GM18861 (cell line): Measurements from ENCODE around the gene LRRC4.

ENCODE experiments used
- ATAC-seq: cut with Tn5 transposase; IDR thresholded peaks from one replicate; pipeline ENCODE4 v1.9.1; 2021; ENCODE audit not compliant: unreplicated experiment

LRRC4 gene

DNA sequence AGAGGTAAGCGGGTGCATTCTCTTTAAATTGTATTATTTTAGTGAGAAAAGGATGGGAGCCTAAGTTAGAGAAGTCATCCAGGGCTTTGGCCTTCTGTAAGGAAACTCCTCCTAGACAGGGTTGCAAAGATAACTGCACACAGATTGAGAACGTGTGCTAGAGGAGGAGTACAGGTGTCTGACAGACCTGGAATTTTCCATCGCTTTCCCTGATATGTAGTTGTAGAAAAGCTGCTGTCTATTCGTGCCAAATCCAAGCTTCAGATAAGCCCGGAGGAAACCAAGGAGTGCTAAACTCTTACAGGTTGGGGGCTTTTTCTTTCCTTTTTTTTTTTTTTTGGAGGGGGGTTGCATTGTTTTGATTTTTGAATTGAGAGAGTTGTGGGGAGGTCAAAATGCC is 23.1 kb downstream of the LRRC4 start:
- ATAC-seq, result no peak

DNA sequence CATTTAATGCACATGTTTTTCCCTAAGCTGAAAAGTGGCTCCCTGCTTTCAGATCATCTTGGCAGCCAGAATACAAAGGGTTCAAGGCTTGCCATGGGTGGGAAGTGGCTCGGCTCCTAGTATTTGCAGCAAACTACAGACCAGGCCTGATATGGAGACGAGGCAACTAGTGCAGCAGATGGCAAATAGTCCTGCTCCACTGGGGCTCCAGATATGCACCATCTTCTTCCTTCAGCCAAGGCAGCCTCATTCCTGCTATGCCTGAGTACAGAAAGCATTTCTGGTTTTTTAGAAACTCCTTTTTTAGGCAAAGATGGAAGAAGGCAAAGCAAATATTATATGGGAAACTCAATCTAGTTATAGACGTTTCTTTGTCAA is 23.9 kb downstream of the LRRC4 start:
- no peak for ATAC-seq

DNA sequence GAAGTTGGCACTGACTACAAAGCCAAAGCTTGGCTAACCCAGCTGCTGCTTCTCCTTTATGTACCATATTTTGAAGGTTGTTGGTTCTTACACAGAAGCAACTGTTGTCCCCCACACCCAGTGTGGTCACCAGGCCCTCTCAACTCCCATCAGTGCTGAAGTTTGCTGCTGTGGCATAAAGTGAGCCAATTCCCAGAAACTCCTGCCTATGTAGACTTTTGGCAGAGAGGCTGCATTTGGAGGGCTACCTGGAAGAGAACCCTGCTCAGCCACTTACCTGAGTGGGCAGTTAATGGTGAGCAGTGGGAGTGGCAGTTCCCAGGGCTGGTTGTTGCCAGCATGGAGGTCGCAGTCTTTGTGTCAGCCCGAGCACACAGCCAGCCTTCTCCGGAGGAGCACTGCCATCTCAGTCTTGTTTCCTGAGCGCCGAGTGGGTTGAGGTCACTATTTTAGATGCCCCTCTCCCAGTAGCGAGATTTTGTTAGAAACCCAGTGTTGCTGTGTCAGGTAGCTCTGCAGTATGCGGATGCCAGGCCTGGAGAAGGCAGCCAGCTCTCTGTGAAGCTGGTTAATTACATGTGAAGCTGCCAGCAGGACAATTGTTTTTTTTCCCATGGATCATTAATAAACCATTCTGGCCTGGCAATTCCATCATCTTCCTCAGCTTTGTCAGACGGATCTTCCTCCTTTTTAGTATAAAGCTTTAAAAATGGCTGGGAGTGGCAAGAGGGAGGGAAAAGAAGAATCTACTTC is 24.5 kb downstream of the LRRC4 start:
- no peak for ATAC-seq

DNA sequence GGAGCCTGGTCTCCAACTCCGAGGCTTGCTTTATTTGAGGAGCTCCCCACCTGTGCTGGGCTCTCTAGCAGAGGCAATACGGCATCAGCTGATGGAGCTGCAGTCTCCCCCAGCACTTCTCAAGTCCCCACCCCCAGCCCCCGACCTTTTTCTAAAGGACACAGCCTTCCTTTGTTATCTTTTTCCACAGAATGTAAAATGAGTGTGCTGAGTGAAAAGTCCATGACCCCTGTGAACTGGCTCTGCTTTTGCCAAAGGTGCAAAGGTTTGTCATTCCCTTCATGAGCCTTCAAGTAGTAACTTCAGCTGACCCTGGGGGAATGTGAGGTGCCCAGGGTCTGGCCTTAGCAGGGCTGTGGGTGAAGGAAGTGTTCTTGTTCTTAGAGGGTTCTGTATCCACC is 25.5 kb downstream of the LRRC4 start:
- no peak for ATAC-seq

DNA sequence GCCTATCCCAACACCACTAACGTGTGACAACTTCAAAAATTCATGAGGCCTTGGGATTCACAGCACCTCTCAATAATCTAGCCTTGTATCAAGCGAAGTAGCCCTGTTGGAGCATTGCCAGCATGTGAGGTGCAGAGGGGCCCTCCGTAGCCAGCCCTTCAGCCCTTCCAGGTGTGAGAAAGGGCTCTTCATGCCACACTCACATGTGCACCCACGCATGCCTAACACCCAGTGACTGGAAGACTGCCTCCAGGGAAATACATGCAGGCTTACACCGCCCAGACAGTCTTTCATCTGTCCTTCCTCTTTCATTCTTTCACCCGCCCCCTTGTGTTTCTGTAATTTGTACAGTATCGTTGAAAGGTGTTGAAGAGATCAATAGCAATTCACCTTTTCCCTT is 26.1 kb downstream of the LRRC4 start:
- no peak for ATAC-seq

DNA sequence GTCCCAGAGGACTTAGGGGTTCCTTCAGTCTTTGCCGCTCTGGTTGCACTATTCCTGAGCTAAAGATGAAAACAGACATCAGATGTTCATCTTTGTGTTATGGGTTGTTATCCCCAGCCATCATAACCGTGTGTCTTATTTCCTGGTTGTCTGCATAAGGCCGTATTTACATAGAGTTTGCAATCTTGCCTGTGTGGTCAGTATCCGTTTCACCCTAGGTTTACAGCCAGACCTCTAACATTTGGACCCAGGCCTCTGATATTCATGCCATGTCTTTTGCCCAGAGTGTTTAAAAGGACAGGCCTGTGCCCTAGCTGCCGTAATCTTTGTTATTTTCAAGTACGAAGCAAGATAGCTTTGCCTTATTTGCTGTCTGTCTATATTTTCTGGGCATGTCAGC is 26.6 kb downstream of the LRRC4 start:
- ATAC-seq, result no peak

DNA sequence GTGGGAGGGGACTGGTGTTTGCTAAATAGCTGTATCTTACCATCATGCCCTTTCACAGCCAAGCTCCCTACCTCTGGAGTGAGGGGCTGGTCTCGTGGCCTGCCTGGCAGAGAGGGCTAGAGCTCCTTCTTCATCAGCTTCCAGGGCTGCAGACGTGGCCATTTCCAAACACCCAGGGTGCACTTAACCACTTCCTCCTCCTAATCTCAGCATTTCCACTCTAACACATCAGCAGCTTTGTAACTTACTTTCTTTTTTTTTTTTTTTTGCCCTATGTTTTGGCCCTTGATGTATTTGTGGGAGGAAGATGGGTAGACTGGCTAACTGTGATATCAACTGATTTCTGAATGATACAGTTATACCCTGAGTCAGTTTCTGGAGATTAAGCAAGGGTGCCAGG is 27.4 kb downstream of the LRRC4 start:
- no peak for ATAC-seq

DNA sequence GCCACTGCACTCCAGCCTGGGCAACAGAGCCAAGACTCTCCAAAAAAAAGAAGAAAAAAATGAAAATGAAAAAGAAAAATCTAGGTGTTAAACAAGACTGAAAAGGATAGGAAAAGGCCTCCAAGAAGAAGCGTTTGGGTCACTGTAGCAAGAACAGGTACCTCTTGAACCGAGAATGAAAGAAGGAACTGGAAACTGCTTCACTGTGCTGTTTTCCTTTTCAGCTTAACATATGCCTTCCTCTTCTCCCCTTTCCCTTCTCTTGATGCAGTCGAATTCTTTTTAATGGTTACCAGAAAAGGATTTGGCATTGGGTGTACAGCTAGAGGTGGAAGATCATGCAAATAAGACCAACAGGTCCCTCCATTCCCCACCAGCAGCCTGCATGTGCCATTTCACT is 28.1 kb downstream of the LRRC4 start:
- peak; percentile 33 for ATAC-seq

DNA sequence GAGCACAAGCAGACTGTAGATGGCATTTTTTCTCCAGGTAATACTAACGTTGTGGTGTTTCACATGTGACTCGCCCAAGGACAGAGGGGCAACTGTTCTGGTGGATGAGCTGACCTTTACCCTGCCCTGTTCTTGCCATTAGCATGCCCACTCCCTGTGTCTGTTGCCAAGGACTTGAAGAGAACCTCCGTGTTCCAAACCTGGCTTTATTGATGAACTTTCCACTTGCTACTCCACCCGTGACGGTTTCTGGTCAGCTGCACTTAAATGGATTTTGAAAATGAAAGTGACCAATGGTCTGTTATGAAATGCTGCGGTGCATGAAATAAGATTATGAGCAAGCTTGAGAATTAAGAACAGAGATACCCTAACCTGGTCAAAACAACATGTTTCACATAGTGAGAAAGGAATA is 30.4 kb downstream of the LRRC4 start:
- peak; percentile 70 for ATAC-seq

DNA sequence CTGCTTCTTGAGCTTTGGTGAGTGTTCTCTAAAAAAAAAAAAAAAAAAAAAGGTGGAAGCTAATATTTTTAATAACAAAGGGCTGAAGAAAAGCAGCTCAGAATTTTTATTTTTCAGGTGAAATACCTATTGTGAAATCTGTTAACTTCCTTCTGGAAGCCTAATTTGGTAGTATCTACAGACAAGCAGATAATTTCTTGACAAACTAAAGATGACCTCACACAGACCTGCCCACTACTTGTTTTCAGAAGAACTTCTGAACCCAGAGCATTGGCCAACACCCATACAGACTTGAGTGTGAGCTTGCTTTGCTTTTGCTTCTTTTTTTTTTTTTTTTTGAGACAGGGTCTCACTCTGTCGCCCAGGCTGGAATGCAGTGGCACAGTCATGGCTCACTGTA is 31.2 kb downstream of the LRRC4 start:
- no peak for ATAC-seq

DNA sequence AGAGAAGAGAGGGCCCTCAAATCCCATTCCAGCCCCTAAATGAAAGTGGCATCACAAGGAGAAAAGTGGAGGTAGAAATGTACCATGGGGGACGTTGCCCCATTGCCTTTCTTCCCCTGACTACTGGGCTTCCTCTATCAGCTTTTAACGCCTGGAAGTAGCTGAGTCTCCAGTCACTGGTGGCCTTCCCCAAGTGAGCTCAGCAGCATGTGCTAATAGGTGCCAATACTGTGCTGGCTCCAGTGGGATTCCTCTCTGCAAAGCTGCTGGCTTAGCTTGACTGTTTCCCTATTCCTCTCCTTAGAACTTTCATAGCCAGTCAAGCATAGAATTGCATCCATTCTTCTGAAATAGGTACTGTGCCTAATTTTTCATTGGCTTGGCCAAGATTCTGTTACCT is 32.6 kb downstream of the LRRC4 start:
- no peak for ATAC-seq

DNA sequence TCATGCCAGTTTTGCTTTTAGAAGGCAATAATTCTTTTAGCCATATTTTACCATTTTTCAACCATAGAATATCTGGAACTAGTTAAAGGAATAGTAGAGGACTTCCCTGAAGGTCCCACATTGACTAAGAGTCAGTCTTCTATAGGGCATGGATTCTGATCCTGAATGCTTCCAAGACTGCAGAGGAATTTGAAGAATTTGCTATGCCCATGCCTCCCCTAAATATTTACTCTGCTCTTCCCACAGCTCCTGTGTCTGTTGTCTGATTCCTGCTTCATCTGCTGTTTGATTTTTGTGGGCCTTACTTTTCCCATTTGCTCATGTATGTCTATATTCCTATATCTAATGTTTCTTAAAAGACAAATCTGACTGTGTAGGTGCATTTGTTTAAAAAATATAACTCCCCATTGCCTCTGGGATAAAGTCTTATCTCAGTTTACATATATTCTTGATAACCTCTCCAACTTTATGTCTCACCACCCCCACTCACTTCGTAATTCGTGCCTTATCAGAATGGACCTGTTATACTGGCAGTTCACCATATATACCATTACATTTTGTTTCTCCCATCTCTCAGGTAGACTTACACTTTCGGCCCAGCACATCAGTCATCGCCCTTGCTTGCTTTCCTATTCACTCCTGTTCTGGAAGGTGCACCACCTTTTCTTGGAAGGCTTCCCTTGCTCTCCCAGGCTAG is 33.9 kb downstream of the LRRC4 start:
- ATAC-seq, result no peak

DNA sequence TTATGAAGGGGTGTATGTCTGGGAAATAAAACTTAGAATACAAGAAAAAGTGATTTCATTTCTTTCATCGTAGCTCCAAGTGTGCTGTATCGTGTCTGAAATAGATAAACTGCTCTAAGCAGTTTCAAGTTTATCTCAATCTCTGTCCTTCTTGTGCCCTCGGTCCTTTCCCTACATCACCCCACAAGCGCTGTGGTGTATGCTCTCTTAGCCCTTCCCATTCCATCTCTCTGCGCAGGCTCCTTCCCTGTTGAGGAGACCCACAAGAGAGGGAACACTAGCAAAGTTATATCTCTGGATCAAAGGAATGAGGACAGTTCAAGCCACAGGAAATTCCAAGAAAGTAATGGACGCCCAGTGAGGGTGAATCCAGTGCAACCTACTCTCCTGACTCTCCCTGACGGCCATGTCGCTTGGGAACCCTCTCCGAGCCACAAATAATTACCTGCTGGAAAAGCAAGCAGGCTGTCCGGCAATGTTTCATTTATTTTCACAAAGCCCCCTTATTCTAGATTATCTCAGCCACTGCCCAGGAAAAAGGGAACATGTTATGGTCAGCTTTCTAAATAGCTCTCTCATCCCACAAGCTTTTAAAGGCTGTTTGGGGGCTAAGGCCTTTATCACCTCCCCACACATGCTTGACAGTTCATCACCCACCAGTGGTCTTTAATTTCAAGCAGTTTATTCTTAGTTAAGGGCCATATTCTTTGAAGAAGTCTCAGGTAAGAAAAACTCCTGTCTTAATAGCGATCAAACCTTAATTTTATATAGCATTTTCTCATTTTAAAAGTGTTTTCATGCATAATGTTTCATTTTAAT is 34.8 kb downstream of the LRRC4 start:
- no peak for ATAC-seq

DNA sequence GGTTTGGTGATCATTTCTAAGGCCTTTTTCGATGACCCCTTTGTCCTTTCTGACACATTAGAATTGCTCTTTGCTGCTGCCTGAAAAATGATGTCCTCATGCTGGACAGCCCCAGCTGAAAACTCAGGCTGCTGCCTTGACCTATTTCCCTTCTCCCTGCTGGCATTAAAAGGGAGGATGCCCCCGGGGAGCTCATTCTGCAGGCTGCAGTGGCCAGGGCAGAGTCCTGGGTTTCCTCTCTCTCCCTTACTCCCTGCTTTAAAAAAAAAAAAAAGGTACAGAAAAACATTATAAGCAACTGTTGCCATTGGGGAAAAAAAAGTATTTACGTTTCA is 35.4 kb downstream of the LRRC4 start:
- no peak for ATAC-seq

DNA sequence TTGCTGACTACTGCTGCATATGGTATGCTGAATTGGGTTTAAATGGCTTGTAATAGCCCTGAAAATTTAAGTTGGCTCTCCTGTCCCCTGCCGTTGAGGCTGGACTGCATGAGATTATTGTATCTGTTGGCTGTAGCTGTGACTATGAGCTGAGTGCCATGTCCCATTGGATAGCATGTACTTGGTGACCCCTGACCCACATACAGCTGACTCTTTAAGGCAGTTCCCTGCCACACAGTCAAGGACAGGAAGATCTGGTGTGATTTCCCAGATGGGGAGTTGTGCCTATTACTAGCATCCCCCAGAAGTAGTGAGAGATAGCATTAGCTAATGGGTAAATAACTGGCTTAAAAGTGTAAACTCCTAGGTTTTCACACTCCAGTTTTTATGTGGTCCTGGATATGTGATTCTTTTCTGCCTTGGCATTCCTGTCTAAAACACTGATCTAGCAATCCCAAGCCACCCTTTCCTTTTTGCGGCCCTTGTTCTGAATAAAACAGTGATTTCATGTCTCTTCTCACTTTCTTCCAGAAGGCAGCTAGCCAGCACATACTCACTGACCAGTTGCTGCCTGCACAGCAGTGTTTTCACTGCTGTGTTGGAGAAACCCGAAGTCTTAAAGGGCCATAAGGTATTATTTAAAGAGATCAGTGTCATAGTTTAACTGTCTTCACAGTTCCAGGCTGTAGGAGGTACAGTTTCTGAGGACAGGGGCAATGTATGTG is 35.9 kb downstream of the LRRC4 start:
- no peak for ATAC-seq

DNA sequence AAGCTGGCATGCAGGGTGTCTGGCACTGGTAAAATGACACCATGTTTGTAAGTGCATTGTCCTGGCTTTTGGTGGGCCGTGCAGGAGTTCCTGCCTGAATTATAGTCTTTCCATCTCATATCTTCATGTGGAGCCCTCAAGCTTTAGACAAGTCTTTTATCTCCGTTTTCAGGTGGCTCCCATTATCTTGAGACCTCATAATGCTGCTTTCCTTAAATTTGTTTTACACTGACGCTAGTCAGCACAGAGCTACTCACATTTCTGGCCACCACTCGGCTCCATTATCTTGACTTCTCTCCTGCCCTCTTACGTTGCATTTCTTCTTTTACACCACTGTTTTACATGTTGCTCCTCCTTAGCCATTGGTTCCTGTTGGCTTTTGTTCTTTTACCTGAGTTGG is 37.2 kb downstream of the LRRC4 start:
- ATAC-seq, result no peak

DNA sequence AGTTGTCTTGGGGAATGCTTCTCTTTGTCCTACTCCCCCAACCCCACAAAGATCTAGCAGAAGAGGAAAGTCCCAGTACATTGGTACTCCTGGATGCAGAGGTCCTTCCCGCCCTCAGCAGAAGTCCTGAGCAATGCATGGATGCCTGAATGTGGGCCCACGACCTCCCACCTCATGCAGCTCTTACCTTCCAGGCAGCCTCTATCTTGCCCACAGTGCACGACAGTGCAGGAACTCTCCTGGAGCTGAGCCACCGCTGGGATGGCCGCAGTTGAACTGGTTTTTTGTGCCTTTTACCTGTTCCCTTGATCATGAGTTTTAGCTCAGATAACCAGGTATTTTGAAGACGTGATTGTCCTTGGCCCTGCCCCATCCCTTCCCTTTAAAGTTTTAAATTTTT is 37.9 kb downstream of the LRRC4 start:
- no peak for ATAC-seq

DNA sequence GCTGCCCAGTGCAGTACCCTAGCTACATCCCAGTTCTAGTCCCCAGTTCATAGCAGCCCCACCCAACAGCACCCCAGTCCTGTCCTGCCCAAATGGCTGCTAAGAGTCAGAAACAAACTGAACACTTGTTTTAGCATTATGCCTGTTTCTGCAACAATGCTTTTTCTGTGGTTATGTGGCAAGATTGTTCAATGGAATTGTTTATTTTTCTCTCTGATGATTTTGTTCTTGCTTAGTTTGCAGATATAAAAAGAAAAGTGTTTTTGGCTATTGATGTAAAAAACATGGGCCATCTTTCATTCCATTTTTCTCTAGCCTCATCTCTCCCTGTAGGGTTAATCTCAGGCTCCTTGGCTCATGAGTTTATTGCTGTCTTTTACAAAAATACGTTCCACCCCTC is 42.5 kb downstream of the LRRC4 start:
- ATAC-seq, result no peak

DNA sequence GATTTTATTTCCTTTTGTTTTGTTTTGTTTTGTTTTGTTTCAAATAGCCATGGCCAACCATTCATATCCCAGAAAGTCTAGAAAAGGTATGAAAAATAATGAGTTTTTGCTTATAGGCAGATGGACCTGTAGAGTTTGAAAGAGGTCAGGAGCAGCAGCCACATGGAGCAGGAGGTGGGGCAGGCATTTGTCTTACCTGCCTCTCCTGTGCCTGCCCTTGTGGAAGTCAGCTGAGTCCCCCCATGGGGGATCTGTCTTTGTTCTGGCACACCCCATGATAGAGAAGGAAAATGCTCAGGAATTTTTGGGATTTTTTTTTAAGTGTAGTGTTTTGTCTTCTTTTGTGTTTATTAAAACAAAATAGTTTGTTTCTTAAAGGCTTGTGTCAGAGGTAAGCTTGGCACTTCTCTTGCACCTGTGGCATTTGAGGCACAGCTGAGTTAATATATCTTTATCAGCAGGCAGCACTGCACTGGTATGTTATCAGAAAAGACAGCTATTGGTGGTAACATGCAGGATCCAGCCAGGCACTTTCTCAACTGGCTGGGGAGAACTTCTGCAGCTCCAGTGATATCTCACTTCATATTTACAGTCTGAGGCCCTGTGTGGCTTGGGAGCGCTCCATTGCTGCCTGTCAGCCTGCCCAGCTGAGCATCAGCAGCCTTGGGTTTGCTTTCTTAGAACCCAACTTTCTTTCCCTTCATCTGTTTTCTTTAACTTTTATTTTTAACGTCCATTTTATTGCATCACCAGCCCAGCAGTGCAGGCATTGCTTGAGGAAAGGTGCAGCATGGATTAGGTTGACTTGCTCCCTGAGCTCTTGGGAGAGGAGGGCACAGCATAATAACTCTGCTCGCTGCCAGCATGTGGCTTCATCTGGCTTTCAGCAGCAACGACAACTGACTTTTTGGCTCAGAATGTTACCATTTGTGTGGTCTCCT is 44.4 kb downstream of the LRRC4 start:
- no peak for ATAC-seq

DNA sequence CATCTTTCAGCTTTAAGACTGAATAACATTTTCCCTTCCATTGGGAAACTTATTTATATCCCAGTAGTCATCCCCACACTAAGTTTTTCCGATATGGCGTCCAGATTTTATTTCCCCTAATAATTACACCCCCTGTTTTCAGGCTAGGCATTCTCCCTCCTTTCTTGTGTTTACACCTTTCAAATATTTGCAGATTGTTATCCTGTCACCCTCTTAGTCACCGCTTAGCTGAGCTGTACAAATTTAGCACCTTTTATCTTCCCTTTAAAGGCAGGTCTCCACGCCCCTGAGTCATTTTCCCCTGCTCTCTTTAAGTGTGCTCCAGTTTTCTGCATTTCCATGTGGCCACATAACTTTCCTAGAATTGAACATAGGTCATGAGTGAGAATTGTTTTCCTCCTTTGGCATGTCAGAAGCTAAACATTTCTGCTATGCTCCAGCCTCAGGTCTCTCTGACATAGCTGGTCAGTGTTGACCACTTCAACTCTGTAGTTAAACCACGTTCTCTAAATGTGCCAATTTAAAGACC is 47.4 kb downstream of the LRRC4 start:
- ATAC-seq, result no peak
